LNCaP clone FGC (cell line): ENCODE results near the gene GET3.

ENCODE experiments used
- DNase-seq: peaks from one replicate; pipeline ENCODE4 v3.0.0-alpha.2; 2011; ENCODE audit warnings: low read depth
- H3K4me3 ChIP-seq: 2 replicates; pipeline ENCODE4 v1.5.1; 2011; ENCODE audit warnings: mild to moderate bottlenecking, low read depth, low read length, control low read depth
- CTCF ChIP-seq: IDR thresholded peaks from 2 replicates; pipeline ENCODE4 v1.5.1; 2012; ENCODE audit warnings: mild to moderate bottlenecking; ENCODE audit not compliant: control insufficient read depth, insufficient read depth; ENCODE audit errors: extremely low read depth

Gene GET3

GRCh38 chr19:12726988-12727316 lies 10.3 kb upstream of the GET3 start:
- no peak for DNase-seq
- H3K4me3 ChIP-seq: no peak overlapping the region
- no peak for TF ChIP-seq CTCF

- no peak for DNase-seq
- no peak for TF ChIP-seq CTCF
- H3K4me3 ChIP-seq: no peak overlapping the region
These were observed 9.4 kb upstream of the GET3 start for GRCh38 chr19:12727745-12728433.

- no peak for DNase-seq
- no peak for TF ChIP-seq CTCF
These were observed 7.2 kb upstream of the GET3 start for GRCh38 chr19:12730064-12730463.

GRCh38 chr19:12731337-12731736 lies 6.0 kb upstream of the GET3 start:
- TF ChIP-seq CTCF: no peak
- no peak overlapping the region for H3K4me3 ChIP-seq
- no peak for DNase-seq

More at GRCh38 chr19:12730064-12730463, 7.2 kb upstream of the GET3 start:
- H3K4me3 ChIP-seq: no peak overlapping the region

GRCh38 chr19:12733369-12734214 lies 3.7 kb upstream of the GET3 start:
- TF ChIP-seq CTCF: peak; percentile 54
- no peak for DNase-seq
- peak overlapping the region; percentile 88 for H3K4me3 ChIP-seq

- TF ChIP-seq CTCF: no peak
- peak overlapping the region; percentile 100 for H3K4me3 ChIP-seq
- DNase-seq: no peak
These were observed 596 bp downstream of the GET3 start for GRCh38 chr19:12737835-12738351.
